Mesenchymal stem cell (in vitro differentiated cells and primary cell): ENCODE measurements around the gene MKNK2.

ENCODE experiments used
- DNase-seq: peaks from one replicate; pipeline ENCODE4 v3.0.0-alpha.2; 2013
- H2AFZ ChIP-seq: one replicate; pipeline ENCODE4 v1.6.1; 2013; ENCODE audit warnings: low read depth, mild to moderate bottlenecking, control low read depth, inconsistent platforms, low read length, moderate library complexity
- H2AK5ac ChIP-seq: 2 replicates; pipeline ENCODE4 v1.6.1; 2013; ENCODE audit warnings: low read length, moderate library complexity, mild to moderate bottlenecking, inconsistent platforms; ENCODE audit not compliant: severe bottlenecking
- H2BK120ac ChIP-seq: one replicate; pipeline ENCODE4 v1.6.1; 2013; ENCODE audit warnings: low read depth, mild to moderate bottlenecking, inconsistent platforms, low read length, moderate library complexity
- H2BK12ac ChIP-seq, 2 experiments: one replicate each; pipeline ENCODE4 v1.6.1; 2013; ENCODE audit warnings: inconsistent platforms in 2 of 2, low read length in 2 of 2, mild to moderate bottlenecking in 2 of 2, moderate library complexity in 2 of 2, control low read depth in 1 of 2
- H2BK15ac ChIP-seq: one replicate; pipeline ENCODE4 v1.6.1; 2013; ENCODE audit warnings: mild to moderate bottlenecking, low read depth, inconsistent platforms; ENCODE audit not compliant: poor library complexity, severe bottlenecking
- H2BK5ac ChIP-seq: 2 replicates; pipeline ENCODE4 v1.6.1; 2013; ENCODE audit warnings: low read depth, mild to moderate bottlenecking, low read length, control low read depth, inconsistent platforms; ENCODE audit not compliant: poor library complexity, severe bottlenecking
- H3K14ac ChIP-seq, 2 experiments: one replicate each; pipeline ENCODE4 v1.6.1; 2013; ENCODE audit warnings: inconsistent platforms in 2 of 2, low read length in 2 of 2, control low read depth in 1 of 2, mild to moderate bottlenecking in 1 of 2, moderate library complexity in 1 of 2
- H3K18ac ChIP-seq, 2 experiments: one replicate each; pipeline ENCODE4 v1.6.1; 2013; ENCODE audit warnings: inconsistent platforms in 2 of 2, low read length in 2 of 2, control low read depth in 1 of 2, low read depth in 1 of 2, mild to moderate bottlenecking in 1 of 2
- H3K23ac ChIP-seq, 2 experiments: one replicate each; pipeline ENCODE4 v1.6.1; 2013; ENCODE audit warnings: inconsistent platforms in 2 of 2, low read length in 2 of 2, mild to moderate bottlenecking in 2 of 2, moderate library complexity in 2 of 2, control low read depth in 1 of 2
- H3K27ac ChIP-seq: 2 replicates; pipeline ENCODE4 v1.5.1; 2013; ENCODE audit warnings: mild to moderate bottlenecking, moderate library complexity, low read length, control low read depth, inconsistent platforms; ENCODE audit not compliant: poor library complexity, severe bottlenecking
- H3K27me3 ChIP-seq, 2 experiments: 2 replicates each; pipeline versions ENCODE4 v1.6.1 to v1.7.0; 2013; ENCODE audit warnings: low read length in 2 of 2, mild to moderate bottlenecking in 2 of 2, moderate library complexity in 2 of 2, control low read depth in 1 of 2, inconsistent platforms in 1 of 2; ENCODE audit not compliant: control insufficient read depth in 1 of 2, insufficient read depth in 1 of 2
- H3K36me3 ChIP-seq, 2 experiments: 2 replicates each; pipeline versions ENCODE4 v1.6.1 to v1.7.0; 2013; ENCODE audit warnings: low read length in 2 of 2, control low read depth in 1 of 2, inconsistent platforms in 1 of 2, low read depth in 1 of 2, mild to moderate bottlenecking in 1 of 2; ENCODE audit not compliant: insufficient read depth in 2 of 2, control insufficient read depth in 1 of 2
- H3K4ac ChIP-seq, 2 experiments: one replicate each; pipeline ENCODE4 v1.6.1; 2013; ENCODE audit warnings: inconsistent platforms in 2 of 2, low read length in 2 of 2, mild to moderate bottlenecking in 2 of 2, moderate library complexity in 2 of 2, control low read depth in 1 of 2, low read depth in 1 of 2
- H3K4me1 ChIP-seq: 2 replicates; pipeline ENCODE4 v1.6.1; 2013; ENCODE audit warnings: low read depth, low read length, control low read depth; ENCODE audit not compliant: control insufficient read depth, insufficient read depth
- H3K4me2 ChIP-seq: 2 replicates; pipeline ENCODE4 v1.6.1; 2013; ENCODE audit warnings: low read length, mild to moderate bottlenecking, inconsistent platforms; ENCODE audit not compliant: poor library complexity, severe bottlenecking
- H3K4me3 ChIP-seq, 2 experiments: 2 replicates each; pipeline versions ENCODE4 v1.5.1 to v1.7.0; 2013; ENCODE audit warnings: low read length in 2 of 2, mild to moderate bottlenecking in 2 of 2, control low read depth in 1 of 2, low read depth in 1 of 2; ENCODE audit not compliant: insufficient read depth in 1 of 2
- H3K79me1 ChIP-seq: replicated peaks from 2 replicates; pipeline ENCODE4 v1.6.1; 2013; ENCODE audit warnings: mild to moderate bottlenecking, control low read depth, low read length, inconsistent platforms; ENCODE audit not compliant: poor library complexity, severe bottlenecking
- H3K9ac ChIP-seq: 2 replicates; pipeline ENCODE4 v1.7.0; 2013; ENCODE audit warnings: mild to moderate bottlenecking, low read length, moderate library complexity
- H3K9me3 ChIP-seq: 2 replicates; pipeline ENCODE4 v1.7.0; 2013; ENCODE audit warnings: mild to moderate bottlenecking, low read length; ENCODE audit not compliant: control insufficient read depth
- H4K8ac ChIP-seq: one replicate; pipeline ENCODE4 v1.6.1; 2013; ENCODE audit warnings: inconsistent platforms, mild to moderate bottlenecking, low read length, moderate library complexity
- H4K91ac ChIP-seq: one replicate; pipeline ENCODE4 v1.6.1; 2013; ENCODE audit warnings: mild to moderate bottlenecking, low read length, inconsistent platforms
- WGBS: methylation state at CpG from one replicate; pipeline ENCODE4 v1.1.7; 2013; ENCODE audit warnings: mixed read lengths; 5-methylcytosine and 5-hydroxymethylcytosine counted together

Gene MKNK2

GRCh38 chr19:1992759-1993260 lies 58.2 kb downstream of the MKNK2 start:
- Histone ChIP-seq H3K4me3 (no peak overlapping the region), H2BK12ac (no peak overlapping the region), H3K9ac (no peak overlapping the region), H2AFZ (no peak overlapping the region), H3K4ac (no peak overlapping the region), H3K36me3 (peaks cover 58 to 62% of the 10 kb centered on the region in 2 experiments), H2AK5ac (no peak overlapping the region), H4K8ac (no peak overlapping the region), H2BK15ac (no peak overlapping the region), H3K27me3 (no peaks in the 10 kb centered on the region), H3K9me3 (peaks cover 4% of the 10 kb centered on the region), H3K14ac (no peak overlapping the region), H3K18ac (no peak overlapping the region), H3K27ac (no peak overlapping the region), H3K79me1 (peaks cover 12% of the 10 kb centered on the region), H4K91ac (no peak overlapping the region), H3K4me2 (no peak overlapping the region), H3K23ac (no peak overlapping the region), H3K4me1 (no peaks in the 10 kb centered on the region), H2BK120ac (no peak overlapping the region), H2BK5ac (no peak overlapping the region)
- 86% methylated on average over 36 of the region's 44 CpGs for WGBS
- no peak for DNase-seq

DNA sequence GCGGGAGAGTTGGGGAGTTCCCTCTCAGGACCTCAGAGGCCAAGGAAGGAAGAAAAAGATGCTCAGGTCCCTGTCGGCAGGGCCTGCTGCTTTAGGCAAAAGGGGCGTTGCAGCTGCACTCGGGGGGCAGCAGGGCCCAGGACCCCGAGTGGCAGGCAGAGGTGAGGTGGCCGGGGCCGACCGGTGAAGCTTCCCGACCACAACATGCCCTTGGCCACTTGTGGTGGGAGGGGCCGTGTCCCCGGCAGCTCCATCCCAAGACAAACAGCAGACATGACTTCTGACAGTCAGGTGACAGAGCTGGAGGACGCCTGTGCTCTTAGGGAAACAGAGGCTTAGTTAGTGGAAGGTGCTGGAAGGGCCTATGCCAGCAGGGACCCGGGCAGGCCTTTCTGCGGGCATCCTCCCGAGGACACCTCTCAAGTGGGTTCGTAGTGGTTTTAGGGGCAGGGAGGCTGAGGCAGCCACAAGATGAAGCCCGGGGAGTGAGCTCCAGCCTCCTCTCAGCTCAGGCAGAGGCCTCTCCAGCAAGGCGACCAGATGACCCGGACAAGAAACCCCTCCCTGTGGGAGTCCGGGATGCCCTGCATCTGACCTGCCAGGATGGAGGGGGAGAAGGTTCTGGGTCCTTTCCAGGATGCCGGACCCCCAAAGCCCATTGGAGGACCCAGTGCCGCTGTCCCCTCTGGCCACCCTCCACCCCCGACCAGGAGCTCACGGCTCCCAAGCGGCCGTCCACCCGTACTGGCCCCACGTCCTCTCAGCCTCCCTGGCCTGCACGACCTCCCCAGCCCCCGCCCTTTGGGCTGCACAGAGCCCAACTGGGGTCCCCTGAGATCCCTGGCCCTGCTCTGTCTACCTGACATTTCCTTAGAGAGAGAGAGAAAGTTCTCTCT lies 59.8 kb downstream of the MKNK2 start:
- no peak overlapping the region for H3K18ac ChIP-seq
- no peaks in the 10 kb centered on the region for H3K27me3 ChIP-seq
- no peak overlapping the region for H2BK12ac ChIP-seq
- no peak overlapping the region for H2AK5ac ChIP-seq
- H2BK15ac ChIP-seq: no peak overlapping the region
- DNase-seq: no peak
- no peak overlapping the region for H3K4me2 ChIP-seq
- H3K79me1 ChIP-seq: peaks cover 18% of the 10 kb centered on the region
- H3K36me3 ChIP-seq: peaks cover 59 to 67% of the 10 kb centered on the region in 2 experiments
- no peak overlapping the region for H3K4ac ChIP-seq
- H3K4me3 ChIP-seq: no peak overlapping the region
- H3K27ac ChIP-seq: no peak overlapping the region
- no peak overlapping the region for H4K91ac ChIP-seq
- H2AFZ ChIP-seq: no peak overlapping the region
- peaks cover 4% of the 10 kb centered on the region for H3K9me3 ChIP-seq
- no peak overlapping the region for H3K23ac ChIP-seq
- H3K4me1 ChIP-seq: no peaks in the 10 kb centered on the region
- no peak overlapping the region for H2BK120ac ChIP-seq
- H2BK5ac ChIP-seq: no peak overlapping the region
- H3K14ac ChIP-seq: no peak overlapping the region
- H3K9ac ChIP-seq: no peak overlapping the region
- H4K8ac ChIP-seq: no peak overlapping the region
- 88% methylated on average over 30 of the region's 30 CpGs for WGBS

DNA sequence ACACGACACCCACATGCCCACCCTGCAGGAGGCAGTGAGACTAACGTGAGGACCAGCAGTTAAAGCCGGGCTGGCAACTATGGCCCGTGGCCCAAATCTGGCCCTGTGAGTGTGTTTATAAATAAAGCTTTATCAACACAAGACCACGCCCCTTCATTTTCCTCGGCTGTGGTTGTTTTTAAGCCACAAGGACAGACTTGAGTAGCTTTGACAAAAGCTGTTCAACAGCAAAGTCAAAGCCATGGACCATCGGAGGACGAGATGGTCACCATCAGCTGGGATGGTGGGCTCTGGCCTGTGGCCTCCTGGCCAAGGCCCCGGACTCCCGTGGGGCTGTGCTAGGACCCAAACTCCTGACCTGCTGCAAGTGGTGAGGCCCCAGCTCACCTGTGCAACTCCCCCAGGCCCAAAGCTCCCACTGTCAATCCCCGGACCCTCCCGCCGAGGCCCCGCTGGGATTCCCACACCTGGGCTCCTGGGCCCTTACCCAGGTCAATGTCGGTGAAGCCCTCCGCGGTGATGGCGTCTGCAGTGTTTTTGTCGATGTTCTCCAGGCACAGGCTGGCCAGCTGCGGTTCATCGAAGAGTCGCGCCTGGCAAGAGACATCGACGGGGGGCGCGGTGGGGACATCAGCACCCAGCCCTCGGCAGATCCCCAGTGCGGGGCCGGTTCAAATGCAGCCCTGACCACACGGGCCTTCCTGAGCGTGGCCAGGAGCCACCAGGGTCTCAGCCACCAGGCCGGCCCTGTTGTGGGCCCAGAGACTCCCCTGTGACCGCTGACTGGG lies 60.6 kb downstream of the MKNK2 start:
- H3K18ac ChIP-seq: no peak overlapping the region
- peaks cover 62 to 75% of the 10 kb centered on the region in 2 experiments for H3K36me3 ChIP-seq
- H2AFZ ChIP-seq: no peak overlapping the region
- no peak overlapping the region for H3K14ac ChIP-seq
- H4K8ac ChIP-seq: no peak overlapping the region
- DNase-seq: no peak
- no peak overlapping the region for H3K4me3 ChIP-seq
- H3K4ac ChIP-seq: no peak overlapping the region
- no peak overlapping the region for H2BK5ac ChIP-seq
- H2BK120ac ChIP-seq: no peak overlapping the region
- H2BK15ac ChIP-seq: no peak overlapping the region
- no peak overlapping the region for H4K91ac ChIP-seq
- H3K9me3 ChIP-seq: no peaks in the 10 kb centered on the region
- H3K79me1 ChIP-seq: peaks cover 18% of the 10 kb centered on the region
- 97% methylated on average over 34 of the region's 34 CpGs for WGBS
- H3K27ac ChIP-seq: no peak overlapping the region
- H2AK5ac ChIP-seq: no peak overlapping the region
- H3K9ac ChIP-seq: no peak overlapping the region
- H3K23ac ChIP-seq: no peak overlapping the region
- H3K27me3 ChIP-seq: no peaks in the 10 kb centered on the region
- H3K4me2 ChIP-seq: no peak overlapping the region
- no peak overlapping the region for H2BK12ac ChIP-seq
- H3K4me1 ChIP-seq: no peaks in the 10 kb centered on the region
